ENCODE results near the gene TRA2A. TPM values are rescaled to one million over a fixed set of nuclear protein-coding genes. Genes with fewer than 3 reads are reported as not detected.
A peak's percentile ranks its signal among the peaks of the same experiment; 100 is the strongest.

TRA2A gene
- total and polyA plus RNA-seq, 9 of the 15 experiments (the other 6 are each of a cell fraction or from before 2014, with no cell fraction given) = 22.7 to 210 (median 73.9) TPM

DNA sequence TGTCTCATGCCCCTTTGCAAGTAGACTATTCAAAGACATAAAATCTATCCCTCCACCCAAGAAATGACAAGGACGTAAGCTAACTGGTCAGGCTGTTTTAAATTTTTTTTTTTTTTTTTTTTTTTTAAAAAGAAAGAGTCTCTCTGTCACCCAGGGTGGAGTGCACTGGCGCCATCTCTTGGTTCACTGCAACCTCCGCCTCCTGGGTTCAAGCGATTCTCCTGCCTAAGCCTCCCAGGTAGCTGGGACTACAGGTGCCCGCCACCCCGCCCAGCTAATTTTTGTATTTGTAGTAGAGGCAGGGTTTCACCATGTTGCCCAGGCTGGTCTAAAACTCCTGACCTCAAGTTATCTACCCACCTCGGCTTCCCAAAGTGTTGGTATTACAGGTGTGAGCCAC is 11.2 kb downstream of the TRA2A start (continued):
- TF ChIP-seq, protein P1, sequence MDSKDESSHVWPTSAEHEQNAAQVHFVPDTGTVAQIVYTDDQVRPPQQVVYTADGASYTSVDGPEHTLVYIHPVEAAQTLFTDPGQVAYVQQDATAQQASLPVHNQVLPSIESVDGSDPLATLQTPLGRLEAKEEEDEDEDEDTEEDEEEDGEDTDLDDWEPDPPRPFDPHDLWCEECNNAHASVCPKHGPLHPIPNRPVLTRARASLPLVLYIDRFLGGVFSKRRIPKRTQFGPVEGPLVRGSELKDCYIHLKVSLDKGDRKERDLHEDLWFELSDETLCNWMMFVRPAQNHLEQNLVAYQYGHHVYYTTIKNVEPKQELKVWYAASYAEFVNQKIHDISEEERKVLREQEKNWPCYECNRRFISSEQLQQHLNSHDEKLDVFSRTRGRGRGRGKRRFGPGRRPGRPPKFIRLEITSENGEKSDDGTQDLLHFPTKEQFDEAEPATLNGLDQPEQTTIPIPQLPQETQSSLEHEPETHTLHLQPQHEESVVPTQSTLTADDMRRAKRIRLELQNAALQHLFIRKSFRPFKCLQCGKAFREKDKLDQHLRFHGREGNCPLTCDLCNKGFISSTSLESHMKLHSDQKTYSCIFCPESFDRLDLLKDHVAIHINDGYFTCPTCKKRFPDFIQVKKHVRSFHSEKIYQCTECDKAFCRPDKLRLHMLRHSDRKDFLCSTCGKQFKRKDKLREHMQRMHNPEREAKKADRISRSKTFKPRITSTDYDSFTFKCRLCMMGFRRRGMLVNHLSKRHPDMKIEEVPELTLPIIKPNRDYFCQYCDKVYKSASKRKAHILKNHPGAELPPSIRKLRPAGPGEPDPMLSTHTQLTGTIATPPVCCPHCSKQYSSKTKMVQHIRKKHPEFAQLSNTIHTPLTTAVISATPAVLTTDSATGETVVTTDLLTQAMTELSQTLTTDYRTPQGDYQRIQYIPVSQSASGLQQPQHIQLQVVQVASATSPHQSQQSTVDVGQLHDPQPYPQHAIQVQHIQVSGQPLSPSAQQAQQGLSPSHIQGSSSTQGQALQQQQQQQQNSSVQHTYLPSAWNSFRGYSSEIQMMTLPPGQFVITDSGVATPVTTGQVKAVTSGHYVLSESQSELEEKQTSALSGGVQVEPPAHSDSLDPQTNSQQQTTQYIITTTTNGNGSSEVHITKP (IDR thresholded peaks at IDR 0.05; ENCODE audit: partially characterized antibody) = no peak
- TF ChIP-seq HDAC8 (tag; IDR thresholded peaks at IDR 0.05) (no peak), CTCF (IDR thresholded peaks at IDR 0.05 in 2 of 3, conservative IDR thresholded peaks at IDR 0.05 in 1 of 3; ENCODE audit: insufficient read depth in 2 of 3, low read depth in 1 of 3, low read length in 3 of 3) (peak; percentile 22 to 24 (median 23); a peak in 2 of 6 replicates), BRF1 (IDR thresholded peaks at IDR 0.05; ENCODE audit: borderline replicate concordance, extremely low read depth, insufficient read length) (no peak), ZBTB33 (CRISPR knock-in tag; IDR thresholded peaks at IDR 0.05) (peak; percentile 56; the same call in 1 of the 2 replicates), MITF (IDR thresholded peaks at IDR 0.05) (no peak), PTBP1 (IDR thresholded peaks at IDR 0.05; ENCODE audit: low read depth, low read length) (no peak), U2AF2 (optimal IDR thresholded peaks at IDR 0.05; ENCODE audit: low read depth, low read length) (no peak), BCLAF1 (IDR thresholded peaks at IDR 0.05; ENCODE audit: borderline replicate concordance in 1 of 2, control insufficient read depth in 1 of 2, low read depth in 2 of 2, low read length in 1 of 2) (no peak), DLX4 (CRISPR knock-in tag; IDR thresholded peaks at IDR 0.05) (no peak), TEAD2 (tag; IDR thresholded peaks at IDR 0.05) (no peak)
- TF ChIP-seq, protein P2, sequence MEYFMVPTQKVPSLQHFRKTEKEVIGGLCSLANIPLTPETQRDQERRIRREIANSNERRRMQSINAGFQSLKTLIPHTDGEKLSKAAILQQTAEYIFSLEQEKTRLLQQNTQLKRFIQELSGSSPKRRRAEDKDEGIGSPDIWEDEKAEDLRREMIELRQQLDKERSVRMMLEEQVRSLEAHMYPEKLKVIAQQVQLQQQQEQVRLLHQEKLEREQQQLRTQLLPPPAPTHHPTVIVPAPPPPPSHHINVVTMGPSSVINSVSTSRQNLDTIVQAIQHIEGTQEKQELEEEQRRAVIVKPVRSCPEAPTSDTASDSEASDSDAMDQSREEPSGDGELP (CRISPR knock-in tag; IDR thresholded peaks at IDR 0.05; ENCODE audit: borderline replicate concordance) = no peak

Data from K562 (cell line).